ENCODE data around the gene ELF4.

Gene ELF4

GRCh38 chrX:130034178-130034577 lies 76.1 kb downstream of the ELF4 start:
- DNase-seq = no peak

- no peak for DNase-seq
Measured at GRCh38 chrX:130032552-130032951, 77.7 kb downstream of the ELF4 start.

- no peak for DNase-seq
Measured at GRCh38 chrX:130030826-130031225, 79.5 kb downstream of the ELF4 start.

GRCh38 chrX:130028196-130028595 lies 82.1 kb downstream of the ELF4 start:
- no peak for DNase-seq

GRCh38 chrX:130027569-130027968 lies 82.7 kb downstream of the ELF4 start:
- DNase-seq = no peak

- no peak for DNase-seq
Measured at GRCh38 chrX:130025256-130025655, 85.0 kb downstream of the ELF4 start.

GRCh38 chrX:130024127-130024526 lies 86.2 kb downstream of the ELF4 start:
- DNase-seq = peak; percentile 33

GRCh38 chrX:130020661-130021324 lies 89.5 kb downstream of the ELF4 start:
- DNase-seq = no peak

GRCh38 chrX:130018143-130018542 lies 92.2 kb downstream of the ELF4 start:
- DNase-seq = no peak

- no peak for DNase-seq
Measured at GRCh38 chrX:130015181-130015580, 95.1 kb downstream of the ELF4 start.

All from 8988T (cell line).